Stimulated activated CD8-positive, alpha-beta memory T cell treated with anti-CD3 and anti-CD28 coated beads, Interleukin-12 subunit alpha, Interleukin-12 subunit beta, amount 100 ng/mL, for 24 hours (primary cell): ENCODE data around the gene RCSD1.
A peak's percentile ranks its signal among the peaks of the same experiment; 100 is the strongest.

ENCODE experiments used
- DNase-seq: peaks from one replicate; pipeline ENCODE4 v3.0.0-alpha.2; 2020; ENCODE audit errors: extremely low read depth

RCSD1 gene

GRCh38 chr1:167689567-167689920 is 59.5 kb downstream of the RCSD1 start:
- DNase-seq = no peak

- no peak for DNase-seq
Observed at GRCh38 chr1:167690053-167690452, 60.0 kb downstream of the RCSD1 start.

GRCh38 chr1:167693425-167694045 is 63.5 kb downstream of the RCSD1 start:
- no peak for DNase-seq

DNA sequence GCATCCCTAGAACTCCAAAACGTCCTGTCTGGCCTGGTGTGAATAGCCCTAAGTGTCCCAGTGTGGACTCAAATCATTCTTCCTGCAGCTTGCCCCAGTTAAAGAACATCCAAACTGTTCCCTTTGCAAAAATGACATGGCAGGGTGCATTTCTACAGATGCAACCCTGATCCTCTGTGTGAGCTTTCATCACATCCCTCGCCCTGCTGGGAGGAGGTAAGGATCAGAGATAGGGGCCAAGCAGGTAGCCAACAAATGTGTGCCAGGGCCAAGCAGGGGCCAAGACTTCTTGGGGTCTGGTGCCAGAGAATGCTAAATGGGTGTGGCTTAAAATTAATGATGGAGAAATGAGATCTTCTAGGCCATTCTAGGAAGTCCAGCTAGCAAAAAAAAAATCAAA is 64.7 kb downstream of the RCSD1 start:
- DNase-seq = no peak

- no peak for DNase-seq
Observed at GRCh38 chr1:167695147-167695546, 65.1 kb downstream of the RCSD1 start.

- no peak for DNase-seq
Observed at GRCh38 chr1:167695756-167696561, 65.9 kb downstream of the RCSD1 start.

- no peak for DNase-seq
Observed at GRCh38 chr1:167697667-167698141, 67.7 kb downstream of the RCSD1 start.

- no peak for DNase-seq
Observed at GRCh38 chr1:167698313-167698712, 68.3 kb downstream of the RCSD1 start.

GRCh38 chr1:167701510-167701909 is 71.5 kb downstream of the RCSD1 start:
- no peak for DNase-seq

GRCh38 chr1:167703557-167703956 is 73.5 kb downstream of the RCSD1 start:
- DNase-seq = no peak

GRCh38 chr1:167704715-167705114 is 74.7 kb downstream of the RCSD1 start:
- DNase-seq = no peak

DNA sequence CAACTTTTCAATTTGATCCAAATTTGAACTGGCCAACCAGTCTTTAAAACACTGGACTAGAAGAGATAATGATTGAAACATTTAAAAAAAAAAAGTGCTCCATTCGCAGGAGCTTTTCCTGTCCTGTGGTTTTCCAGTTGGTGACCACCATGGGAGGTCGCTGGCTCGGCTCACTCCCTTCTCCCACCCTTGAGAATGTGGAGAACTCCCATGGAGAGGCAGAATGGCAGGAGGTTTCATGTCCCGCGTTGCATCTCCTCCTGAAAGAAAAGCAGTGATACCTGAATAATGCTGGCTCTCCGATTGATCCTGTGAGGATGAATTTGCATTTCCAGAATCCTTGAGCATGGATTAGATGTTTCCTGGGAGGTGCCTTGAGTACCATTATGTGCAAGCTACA is 75.2 kb downstream of the RCSD1 start:
- no peak for DNase-seq

- DNase-seq = no peak
Observed at GRCh38 chr1:167706363-167706762, 76.3 kb downstream of the RCSD1 start.

GRCh38 chr1:167706931-167707877 is 77.2 kb downstream of the RCSD1 start:
- no peak for DNase-seq

DNA sequence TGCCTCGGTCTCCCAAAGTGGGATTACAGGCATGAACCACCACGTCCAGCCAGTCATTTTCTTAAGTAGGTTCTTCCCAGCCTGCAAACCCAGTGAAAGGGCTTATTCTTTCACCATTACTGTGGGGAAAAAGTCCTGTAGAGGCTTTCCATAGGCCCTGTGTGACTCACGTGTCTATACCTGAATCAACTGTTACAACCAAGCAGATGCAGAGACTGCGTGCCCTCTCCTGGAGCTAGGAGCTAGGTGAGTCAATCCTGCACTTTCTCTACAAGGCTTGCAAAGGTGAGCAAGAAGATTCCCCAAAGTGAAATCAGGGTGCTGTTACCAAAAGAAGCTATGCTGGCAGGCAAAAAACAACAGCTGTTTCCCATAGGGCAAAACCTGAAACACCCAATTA is 77.9 kb downstream of the RCSD1 start:
- no peak for DNase-seq

DNA sequence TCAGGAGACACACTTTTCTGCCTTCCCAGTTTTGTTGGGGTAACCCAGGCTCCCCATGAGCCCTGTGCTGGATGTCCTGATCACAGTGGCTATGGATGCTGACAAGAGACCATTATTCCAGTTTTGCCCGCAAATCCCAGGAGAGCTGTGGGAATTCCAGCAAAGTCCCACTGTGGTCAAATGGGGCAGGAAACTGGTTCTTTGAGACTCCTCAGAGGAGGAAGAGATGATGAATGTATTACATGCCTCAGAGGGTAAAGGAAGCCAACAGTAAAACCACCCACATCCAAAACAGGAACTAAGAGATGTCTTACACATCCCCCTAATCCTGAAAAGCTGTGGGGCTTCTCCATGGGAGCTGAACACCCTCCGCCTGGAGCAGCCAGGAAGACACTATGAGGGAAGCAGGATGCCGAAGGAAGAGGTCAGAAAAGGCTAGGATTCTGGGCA is 78.9 kb downstream of the RCSD1 start:
- no peak for DNase-seq

- no peak for DNase-seq
Observed at GRCh38 chr1:167710836-167711235, 80.8 kb downstream of the RCSD1 start.

GRCh38 chr1:167711797-167712196 is 81.8 kb downstream of the RCSD1 start:
- no peak for DNase-seq

GRCh38 chr1:167713330-167714081 is 83.5 kb downstream of the RCSD1 start:
- no peak for DNase-seq

- DNase-seq = peak; percentile 52
Observed at GRCh38 chr1:167714098-167714438, 84.0 kb downstream of the RCSD1 start.

DNA sequence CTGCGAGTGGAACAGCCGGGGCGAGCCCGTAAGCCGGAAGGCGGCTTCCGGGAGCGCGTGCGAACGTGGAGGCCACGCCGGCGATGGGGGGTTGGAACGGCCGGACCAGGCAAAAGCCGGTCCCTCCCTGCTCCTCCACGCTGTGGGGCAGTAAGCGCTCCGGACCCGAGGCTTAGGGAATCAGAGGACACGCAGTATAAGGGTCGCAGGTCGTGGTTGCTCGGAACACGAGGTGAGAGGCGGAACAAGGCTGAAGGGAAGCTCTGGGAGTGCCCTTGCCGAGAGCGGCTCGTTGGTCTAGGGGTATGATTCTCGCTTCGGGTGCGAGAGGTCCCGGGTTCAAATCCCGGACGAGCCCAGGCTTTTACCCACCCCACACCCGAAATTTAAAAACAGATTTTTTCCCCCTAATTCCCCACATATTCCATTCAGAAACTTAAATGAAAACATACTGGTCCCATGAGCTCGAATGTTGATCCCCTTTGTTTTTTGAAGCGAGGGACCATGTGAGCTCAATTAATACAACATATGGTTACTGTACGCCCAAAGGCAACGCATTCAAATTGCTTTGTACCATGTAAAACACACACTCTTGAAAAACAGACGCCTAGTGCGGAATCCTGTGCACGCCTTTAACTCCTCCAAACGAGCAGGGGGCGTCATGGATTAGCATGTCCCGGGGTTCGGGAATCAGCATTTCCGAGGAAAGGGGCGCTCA is 84.6 kb downstream of the RCSD1 start:
- DNase-seq = peak; percentile 76
